B cell (primary cell): Measurements from ENCODE around the gene DOCK6.
"Not testable (repeated sequence)": the region's sequence is repeated elsewhere in the genome, so short reads cannot be mapped to it uniquely, and the experiment has no call there.

ENCODE experiments used
- EZH2 ChIP-seq: IDR thresholded peaks from 2 replicates; pipeline ENCODE4 v1.6.1; 2012; ENCODE audit warnings: borderline replicate concordance, low read depth, mild to moderate bottlenecking, moderate library complexity, low read length; ENCODE audit not compliant: insufficient read depth, poor library complexity, severe bottlenecking
- TF ChIP-seq, protein P1 (sequence below): fragments of 200-600 bp; IDR thresholded peaks from one replicate; pipeline ENCODE4 v1.8.0; 2022; ENCODE audit warnings: antibody characterized with exemption, mild to moderate bottlenecking

DNA sequence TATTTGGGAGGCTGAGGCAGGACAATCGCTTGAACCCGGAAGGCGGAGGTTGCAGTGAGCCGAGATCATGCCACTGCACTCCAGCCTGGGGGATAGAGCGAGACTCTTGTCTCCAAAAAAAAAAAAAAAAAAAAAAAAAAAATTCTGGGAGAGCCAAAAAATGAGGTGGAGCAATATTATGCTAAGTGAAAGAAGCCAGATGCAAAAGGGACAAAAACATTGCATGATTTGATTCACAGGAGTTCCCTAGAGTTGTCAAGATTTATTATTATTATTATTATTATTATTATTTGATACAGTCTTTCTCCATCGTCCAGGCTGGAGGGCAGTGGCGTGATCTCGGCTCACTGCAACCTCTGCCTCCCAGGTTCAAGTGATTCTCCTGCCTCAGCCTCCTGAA, 81.3 kb downstream of the DOCK6 start:
- TF ChIP-seq EZH2: not testable (repeated sequence)
- TF ChIP-seq, protein P1, sequence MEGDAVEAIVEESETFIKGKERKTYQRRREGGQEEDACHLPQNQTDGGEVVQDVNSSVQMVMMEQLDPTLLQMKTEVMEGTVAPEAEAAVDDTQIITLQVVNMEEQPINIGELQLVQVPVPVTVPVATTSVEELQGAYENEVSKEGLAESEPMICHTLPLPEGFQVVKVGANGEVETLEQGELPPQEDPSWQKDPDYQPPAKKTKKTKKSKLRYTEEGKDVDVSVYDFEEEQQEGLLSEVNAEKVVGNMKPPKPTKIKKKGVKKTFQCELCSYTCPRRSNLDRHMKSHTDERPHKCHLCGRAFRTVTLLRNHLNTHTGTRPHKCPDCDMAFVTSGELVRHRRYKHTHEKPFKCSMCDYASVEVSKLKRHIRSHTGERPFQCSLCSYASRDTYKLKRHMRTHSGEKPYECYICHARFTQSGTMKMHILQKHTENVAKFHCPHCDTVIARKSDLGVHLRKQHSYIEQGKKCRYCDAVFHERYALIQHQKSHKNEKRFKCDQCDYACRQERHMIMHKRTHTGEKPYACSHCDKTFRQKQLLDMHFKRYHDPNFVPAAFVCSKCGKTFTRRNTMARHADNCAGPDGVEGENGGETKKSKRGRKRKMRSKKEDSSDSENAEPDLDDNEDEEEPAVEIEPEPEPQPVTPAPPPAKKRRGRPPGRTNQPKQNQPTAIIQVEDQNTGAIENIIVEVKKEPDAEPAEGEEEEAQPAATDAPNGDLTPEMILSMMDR: not testable (repeated sequence)
